ENCODE measurements around the gene RECQL.

GRCh38 chr12:21438643-21439042 is 62.8 kb downstream of the RECQL start:
- TF ChIP-seq SIN3A (IDR thresholded peaks at IDR 0.05; ENCODE audit: borderline replicate concordance, low read depth, low read length) (no peak), MAX (IDR thresholded peaks at IDR 0.05; ENCODE audit: low read depth) (no peak), POLR2AphosphoS5 (IDR thresholded peaks at IDR 0.05; ENCODE audit: low read depth, low read length) (no peak), RAD21 (IDR thresholded peaks at IDR 0.05; ENCODE audit: low read length) (no peak), CTCF (IDR thresholded peaks at IDR 0.05) (no peak)

Data from SK-N-SH (cell line).